Gastroesophageal sphincter (tissue), 4 donors: ENCODE measurements around the gene CHD6. TPM values are rescaled to one million over a fixed set of nuclear protein-coding genes. Genes with fewer than 3 reads are reported as not detected.
A peak's percentile ranks its signal among the peaks of the same experiment; 100 is the strongest.

Source experiments
- ATAC-seq: fragments of 150-250 bp; one replicate; pipeline ENCODE4 v1.9.1; 2016; ENCODE audit warnings: mild to moderate bottlenecking, moderate library complexity
- H3K27ac ChIP-seq, 4 donors: fragments of 200-600 bp; sonication (generic) in 3 of 4; 1 replicate in 3 of 4; 2 replicates in 1 of 4; pipeline ENCODE4 v1.5.1; 2016 to 2019
- H3K27me3 ChIP-seq: fragments of 200-600 bp; sonication (generic); one replicate; pipeline ENCODE4 v1.5.1; 2019
- H3K36me3 ChIP-seq, 2 donors: fragments of 200-600 bp; sonication (generic); one replicate each; pipeline ENCODE4 v1.5.1; 2019; ENCODE audit warnings: control low read depth in 1 of 2
- H3K4me1 ChIP-seq, 3 donors: fragments of 200-600 bp; sonication (generic); 1 replicate in 2 of 3; 2 replicates in 1 of 3; pipeline ENCODE4 v1.5.1; 2016 to 2019; ENCODE audit warnings: control low read depth in 2 of 3
- H3K4me3 ChIP-seq, 2 donors: fragments of 200-600 bp; sonication (generic); one replicate each; pipeline ENCODE4 v1.5.1; 2019; ENCODE audit warnings: mild to moderate bottlenecking in 1 of 2, moderate library complexity in 1 of 2
- H3K9me3 ChIP-seq, 3 donors: fragments of 200-600 bp; sonication (generic); one replicate each; pipeline ENCODE4 v1.5.1; 2017 to 2019; ENCODE audit warnings: control low read depth in 2 of 3
- EP300 ChIP-seq: sonication (generic); formaldehyde crosslinking; IDR thresholded peaks from one replicate; pipeline ENCODE4 v1.6.1; 2017; ENCODE audit warnings: antibody characterized with exemption, mild to moderate bottlenecking
- POLR2A ChIP-seq, 2 donors: fragments of 450-650 bp; IDR thresholded peaks; one replicate each; pipeline ENCODE4 v1.6.1; 2017; ENCODE audit warnings: antibody characterized with exemption in 2 of 2, mild to moderate bottlenecking in 2 of 2, moderate library complexity in 1 of 2
- POLR2AphosphoS5 ChIP-seq: sonication (generic); formaldehyde crosslinking; IDR thresholded peaks from one replicate; pipeline ENCODE4 v1.6.1; 2017; ENCODE audit warnings: antibody characterized with exemption
- WGBS, 2 donors: methylation state at CpG; one replicate each; pipeline ENCODE4 v1.1.5; 2018; ENCODE audit warnings: low coverage in 1 of 2; 5-methylcytosine and 5-hydroxymethylcytosine counted together
- total RNA-seq, 4 donors: library from RNA; depleted of rRNA; stranded (reverse); fragments of >200 nt; gene quantifications; one replicate each; pipeline ENCODE4 v1.1.0, GENCODE V29; 2016
- TF ChIP-seq, protein P1 (sequence below), 4 experiments: fragments of 200-600 bp in 2 of 4; fragments of 450-650 bp in 2 of 4; sonication (generic) in 1 of 4; IDR thresholded peaks; one replicate each; pipeline ENCODE4 v1.5.1; 2017 to 2019; ENCODE audit warnings: antibody characterized with exemption in 4 of 4, mild to moderate bottlenecking in 2 of 4, moderate library complexity in 2 of 4

Gene CHD6
- total RNA-seq, 4 donors from 2014 or later: 37.4 to 58.3 (median 40.4) TPM

DNA sequence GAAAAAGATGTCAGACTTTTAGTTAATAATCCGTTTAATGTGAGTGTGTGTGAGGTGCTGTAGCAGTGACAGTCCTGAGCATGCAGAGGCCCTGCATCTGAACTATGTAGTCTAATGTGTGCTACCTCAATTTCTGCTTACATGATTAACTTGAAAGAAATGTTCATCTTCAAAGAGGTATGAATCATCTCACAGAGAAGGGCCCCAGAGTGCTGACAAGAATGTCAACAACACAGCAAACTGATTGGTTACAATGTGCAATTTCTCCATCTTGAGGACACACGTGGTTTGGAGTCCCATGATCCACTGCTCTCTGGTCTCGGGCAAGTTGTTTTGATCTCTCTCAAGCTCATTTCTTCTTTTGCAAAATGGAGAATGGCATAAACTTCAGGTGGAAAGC, 189.9 kb downstream of the CHD6 start:
- WGBS, 2 donors: 45 to 55% methylated on average over 3 of the region's 3 CpGs
- Histone ChIP-seq H3K27me3 (no peaks in the 10 kb centered on the region), H3K4me3 (no peak overlapping the region), H3K36me3 (peaks cover 0 to 58% of the 10 kb centered on the region in 2 donors), H3K27ac (peak overlapping the region in 2 of 4 donors; percentile 5 to 68), H3K4me1 (peaks cover 0 to 51% (median 10%) of the 10 kb centered on the region in 3 donors), H3K9me3 (no peaks in the 10 kb centered on the region)
- TF ChIP-seq POLR2AphosphoS5 (no peak), POLR2A (IDR thresholded peaks at IDR 0.05) (no peak), EP300 (no peak)
- TF ChIP-seq, protein P1, sequence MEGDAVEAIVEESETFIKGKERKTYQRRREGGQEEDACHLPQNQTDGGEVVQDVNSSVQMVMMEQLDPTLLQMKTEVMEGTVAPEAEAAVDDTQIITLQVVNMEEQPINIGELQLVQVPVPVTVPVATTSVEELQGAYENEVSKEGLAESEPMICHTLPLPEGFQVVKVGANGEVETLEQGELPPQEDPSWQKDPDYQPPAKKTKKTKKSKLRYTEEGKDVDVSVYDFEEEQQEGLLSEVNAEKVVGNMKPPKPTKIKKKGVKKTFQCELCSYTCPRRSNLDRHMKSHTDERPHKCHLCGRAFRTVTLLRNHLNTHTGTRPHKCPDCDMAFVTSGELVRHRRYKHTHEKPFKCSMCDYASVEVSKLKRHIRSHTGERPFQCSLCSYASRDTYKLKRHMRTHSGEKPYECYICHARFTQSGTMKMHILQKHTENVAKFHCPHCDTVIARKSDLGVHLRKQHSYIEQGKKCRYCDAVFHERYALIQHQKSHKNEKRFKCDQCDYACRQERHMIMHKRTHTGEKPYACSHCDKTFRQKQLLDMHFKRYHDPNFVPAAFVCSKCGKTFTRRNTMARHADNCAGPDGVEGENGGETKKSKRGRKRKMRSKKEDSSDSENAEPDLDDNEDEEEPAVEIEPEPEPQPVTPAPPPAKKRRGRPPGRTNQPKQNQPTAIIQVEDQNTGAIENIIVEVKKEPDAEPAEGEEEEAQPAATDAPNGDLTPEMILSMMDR (IDR thresholded peaks at IDR 0.05): no peak
- no peak for ATAC-seq

DNA sequence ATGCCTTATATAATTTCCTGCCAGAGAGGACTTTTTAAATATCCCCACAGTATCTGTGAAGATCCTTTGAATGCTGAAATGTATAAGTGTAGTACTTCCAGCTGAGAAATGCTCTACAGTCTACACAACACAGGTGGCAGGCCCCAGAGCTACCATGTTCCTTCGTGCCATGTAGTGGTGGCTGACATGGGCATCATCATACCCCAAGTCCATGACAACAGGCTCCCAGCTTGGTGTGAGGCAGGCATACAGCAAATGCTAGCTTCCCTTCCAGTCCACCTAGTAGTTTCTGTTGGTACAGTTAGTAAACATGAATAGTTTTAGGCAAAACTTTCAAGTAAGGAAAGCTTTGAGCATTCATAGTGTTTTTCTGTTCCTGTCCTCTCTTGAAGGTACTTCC, 190.3 kb downstream of the CHD6 start:
- Histone ChIP-seq H3K27ac (peak overlapping the region in 2 of 4 donors; percentile 5 to 68), H3K4me1 (peaks cover 0 to 51% (median 10%) of the 10 kb centered on the region in 3 donors), H3K27me3 (no peaks in the 10 kb centered on the region), H3K4me3 (no peak overlapping the region), H3K36me3 (peaks cover 0 to 59% of the 10 kb centered on the region in 2 donors), H3K9me3 (no peaks in the 10 kb centered on the region)
- no peak for ATAC-seq
- 17 to 86% methylated on average over 1 of the region's 1 CpG for WGBS, 2 donors
- TF ChIP-seq EP300 (no peak), POLR2A (IDR thresholded peaks at IDR 0.05) (no peak), POLR2AphosphoS5 (no peak)
- TF ChIP-seq, protein P1 (IDR thresholded peaks at IDR 0.05): no peak

DNA sequence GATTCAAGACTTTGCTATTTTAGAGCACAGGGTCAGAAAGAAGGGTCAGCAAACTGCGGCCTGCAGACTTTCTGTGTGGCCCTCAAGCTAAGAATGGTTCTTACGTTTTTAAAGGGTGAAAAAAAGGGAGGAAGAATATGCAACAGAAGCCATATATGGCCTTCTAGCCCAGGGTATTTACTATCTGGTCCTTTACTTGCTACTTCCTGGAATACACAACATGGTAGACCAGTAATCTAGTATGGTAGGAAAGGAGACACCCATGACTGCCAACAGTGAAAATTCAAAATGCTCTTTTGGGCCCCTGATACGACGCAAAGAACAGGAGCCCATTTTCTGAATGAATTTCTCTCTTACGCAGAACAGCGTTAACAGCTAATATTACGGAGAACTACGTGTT, 191.2 kb downstream of the CHD6 start:
- peaks cover 0 to 66% of the 10 kb centered on the region in 2 donors for H3K36me3 ChIP-seq
- H3K4me3 ChIP-seq: no peak overlapping the region
- H3K4me1 ChIP-seq: peaks cover 0 to 51% (median 10%) of the 10 kb centered on the region in 3 donors
- no peak for ATAC-seq
- no peaks in the 10 kb centered on the region for H3K9me3 ChIP-seq
- TF ChIP-seq, protein P1 (IDR thresholded peaks at IDR 0.05): no peak
- TF ChIP-seq EP300 (no peak), POLR2AphosphoS5 (no peak), POLR2A (IDR thresholded peaks at IDR 0.05) (no peak)
- WGBS, 2 donors: 82 to 84% methylated on average over 7 to 8 of the region's 8 CpGs
- no peaks in the 10 kb centered on the region for H3K27me3 ChIP-seq
- peak overlapping the region; percentile 49 to 68 (median 57) for H3K27ac ChIP-seq

DNA sequence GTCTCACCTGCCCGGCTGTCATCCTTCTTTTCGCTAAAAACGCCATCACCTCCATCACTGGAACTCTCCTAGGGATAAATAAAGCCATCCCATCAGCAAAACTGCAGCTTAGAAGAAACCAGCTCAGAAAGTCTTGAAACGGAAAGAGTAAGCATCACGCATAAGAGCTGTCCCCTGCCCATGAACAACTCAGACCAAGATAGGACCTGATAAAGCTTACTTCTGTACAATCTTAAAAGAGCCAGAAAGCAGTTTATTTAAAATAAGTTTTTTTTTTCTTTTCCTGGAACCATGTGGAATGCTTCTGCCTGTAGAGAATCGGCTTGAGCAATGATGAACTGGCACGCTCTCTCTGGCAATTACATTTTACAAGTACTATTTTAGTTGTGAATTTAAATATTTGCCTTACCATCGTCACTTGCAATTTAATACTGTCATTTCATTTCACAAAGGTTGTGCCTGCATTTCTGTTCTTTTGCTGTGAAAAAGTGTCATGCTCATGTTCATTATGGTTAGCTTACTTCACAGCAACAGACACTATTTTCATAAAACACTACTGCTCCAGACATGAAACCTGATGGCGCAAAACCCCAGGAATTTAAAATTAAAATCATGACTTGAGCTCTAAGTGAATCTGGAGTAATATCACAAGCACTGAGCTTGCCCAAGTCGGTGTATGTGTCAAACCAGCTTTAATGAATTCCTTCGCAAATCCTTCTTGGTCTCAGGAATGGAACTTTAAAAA, 191.9 kb downstream of the CHD6 start:
- H3K36me3 ChIP-seq: peaks cover 0 to 69% of the 10 kb centered on the region in 2 donors
- TF ChIP-seq, protein P1 (IDR thresholded peaks at IDR 0.05): no peak
- peak; percentile 28 for TF ChIP-seq POLR2AphosphoS5
- no peak overlapping the region for H3K4me3 ChIP-seq
- ATAC-seq: no peak
- peaks cover 0 to 51% (median 10%) of the 10 kb centered on the region in 3 donors for H3K4me1 ChIP-seq
- peak overlapping the region; percentile 49 to 68 (median 57) for H3K27ac ChIP-seq
- H3K27me3 ChIP-seq: no peaks in the 10 kb centered on the region
- 52 to 77% methylated on average over 11 of the region's 11 CpGs for WGBS, 2 donors
- no peaks in the 10 kb centered on the region for H3K9me3 ChIP-seq
